A673 (cell line): ENCODE measurements around the gene NTRK3. TPM values are rescaled to one million over a fixed set of nuclear protein-coding genes. Genes with fewer than 3 reads are reported as not detected.

Experiments used
- BruUV-seq: library from RNA; stranded (reverse); fragments of 400-500 nt; replicated peaks from 2 replicates; lab custom pipeline; 2021; lab: Mats Ljungman, UMichigan
- CTCF ChIA-PET: fragments of 300-600 bp; sonication (Branson Sonifier 250); formaldehyde crosslinking; loops from one replicate; lab custom pipeline; 2022; ENCODE audit warnings: antibody characterized with exemption; lab: Charles Lee
- POLR2A ChIA-PET: fragments of 300-600 bp; sonication (Branson Sonifier 250); formaldehyde crosslinking; loops from one replicate; lab custom pipeline; 2022; ENCODE audit warnings: antibody characterized with exemption; ENCODE audit not compliant: low non-redundant PET; lab: Charles Lee
- DNase-seq: peaks from one replicate; pipeline ENCODE4 v3.0.0-alpha.2; 2015; ENCODE audit warnings: low spot score
- H3K27ac ChIP-seq: fragments of 200-600 bp; sonication (generic); 2 replicates; pipeline ENCODE4 v1.5.1; 2016; ENCODE audit warnings: mixed run types, low read depth, mild to moderate bottlenecking, mixed read lengths, antibody characterized with exemption, low read length; ENCODE audit not compliant: poor library complexity, severe bottlenecking
- H3K27me3 ChIP-seq: fragments of 200-600 bp; sonication (generic); replicated peaks from 2 replicates; pipeline ENCODE4 v1.6.1; 2017; ENCODE audit warnings: mixed run types, low read depth, mild to moderate bottlenecking, mixed read lengths, antibody characterized with exemption, low read length; ENCODE audit not compliant: insufficient read depth, poor library complexity
- H3K36me3 ChIP-seq: fragments of 200-600 bp; sonication (generic); 2 replicates; pipeline ENCODE4 v1.6.1; 2016; ENCODE audit warnings: mixed run types, mild to moderate bottlenecking, mixed read lengths, antibody characterized with exemption, low read length; ENCODE audit not compliant: insufficient read depth, poor library complexity, severe bottlenecking
- H3K4me1 ChIP-seq: fragments of 200-600 bp; sonication (generic); 2 replicates; pipeline ENCODE4 v1.6.1; 2017; ENCODE audit warnings: mixed run types, mild to moderate bottlenecking, mixed read lengths, antibody characterized with exemption, low read length; ENCODE audit not compliant: insufficient read depth, poor library complexity, severe bottlenecking
- H3K4me3 ChIP-seq: fragments of 200-600 bp; sonication (generic); 2 replicates; pipeline ENCODE4 v1.5.1; 2016; ENCODE audit warnings: low read depth, mixed run types, mild to moderate bottlenecking, mixed read lengths, low read length; ENCODE audit not compliant: poor library complexity, severe bottlenecking
- H3K9me3 ChIP-seq: fragments of 200-600 bp; sonication (generic); 2 replicates; pipeline ENCODE4 v1.6.1; 2016; ENCODE audit warnings: mixed run types, low read depth, mild to moderate bottlenecking, mixed read lengths, antibody characterized with exemption, low read length; ENCODE audit not compliant: poor library complexity, severe bottlenecking
- CTCF ChIP-seq: fragments of 300-800, 200-600 bp; sonication (generic); conservative IDR thresholded peaks from 2 replicates; pipeline ENCODE4 v1.5.1; 2017; ENCODE audit warnings: low read depth, mild to moderate bottlenecking, antibody characterized with exemption, low read length, moderate library complexity, mixed read lengths
- EZH2 ChIP-seq: fragments of 200-600 bp; sonication (generic); IDR thresholded peaks from 2 replicates; pipeline ENCODE4 v1.6.1; 2017; ENCODE audit warnings: borderline replicate concordance, low read depth, mild to moderate bottlenecking, mixed read lengths, antibody characterized with exemption, low read length; ENCODE audit not compliant: poor library complexity, severe bottlenecking
- intact Hi-C: fragments of 100-400 bp; cut with micrococcal nuclease; formaldehyde crosslinking; loops from one replicate; pipeline ENCODE4 v1.10.0; 2022; ENCODE audit not compliant: unreplicated experiment
- total RNA-seq: library from RNA; stranded (reverse); gene quantifications from 2 replicates; pipeline ENCODE4 v1.2.3, GENCODE V29; 2021

Gene NTRK3
- total RNA-seq, 1 experiment from 2014 or later = not detected

- CTCF ChIA-PET = no interaction called here
- intact Hi-C loops = no loop called here
- Histone ChIP-seq H3K36me3 (no peaks in the 10 kb centered on the region), H3K27ac (no peak overlapping the region), H3K4me3 (no peak overlapping the region), H3K9me3 (no peaks in the 10 kb centered on the region), H3K27me3 (no peaks in the 10 kb centered on the region), H3K4me1 (no peaks in the 10 kb centered on the region)
- TF ChIP-seq CTCF (no peak), EZH2 (no peak)
- POLR2A ChIA-PET = no interaction called here
- no peak for DNase-seq
- no TSS peak for BruUV-seq
Observed at GRCh38 chr15:87943626-87944025, 312.9 kb downstream of the NTRK3 start.

- Histone ChIP-seq H3K27me3 (no peaks in the 10 kb centered on the region), H3K4me1 (no peaks in the 10 kb centered on the region), H3K9me3 (no peaks in the 10 kb centered on the region), H3K27ac (no peak overlapping the region), H3K4me3 (no peak overlapping the region), H3K36me3 (no peaks in the 10 kb centered on the region)
- DNase-seq = no peak
- intact Hi-C loops = no loop called here
- BruUV-seq = no TSS peak
- TF ChIP-seq CTCF (no peak), EZH2 (no peak)
- CTCF ChIA-PET = no interaction called here
- POLR2A ChIA-PET = no interaction called here
Observed at GRCh38 chr15:87942316-87942715, 314.2 kb downstream of the NTRK3 start.

GRCh38 chr15:87941606-87942005 lies 314.9 kb downstream of the NTRK3 start:
- no peak for TF ChIP-seq EZH2
- no peak for TF ChIP-seq CTCF
- no TSS peak for BruUV-seq
- Histone ChIP-seq H3K9me3 (no peaks in the 10 kb centered on the region), H3K27me3 (no peaks in the 10 kb centered on the region), H3K27ac (no peak overlapping the region), H3K36me3 (no peaks in the 10 kb centered on the region), H3K4me1 (no peaks in the 10 kb centered on the region), H3K4me3 (no peak overlapping the region)
- POLR2A ChIA-PET = no interaction called here
- CTCF ChIA-PET = no interaction called here
- DNase-seq = no peak
- intact Hi-C loops = no loop called here
